HEK293T (cell line): Measurements from ENCODE around the gene MED31.

Experiments used
- BHLHE40 ChIP-seq: fragments of 450-650 bp; IDR thresholded peaks from 2 replicates; pipeline ENCODE4 v1.6.1; 2016; ENCODE audit warnings: mild to moderate bottlenecking, moderate library complexity, borderline replicate concordance
- CTBP1 ChIP-seq: fragments of 450-650 bp; IDR thresholded peaks from 2 replicates; pipeline ENCODE4 v1.6.1; 2016; ENCODE audit warnings: borderline replicate concordance
- ELF4 ChIP-seq: fragments of 450-650 bp; IDR thresholded peaks from 2 replicates; pipeline ENCODE4 v1.6.1; 2017; ENCODE audit warnings: antibody characterized with exemption
- FOXK2 ChIP-seq: fragments of 450-650 bp; IDR thresholded peaks from 2 replicates; pipeline ENCODE4 v1.6.1; 2016; ENCODE audit warnings: mild to moderate bottlenecking
- FOXM1 ChIP-seq: fragments of 450-650 bp; IDR thresholded peaks from 2 replicates; pipeline ENCODE4 v1.6.1; 2017; ENCODE audit warnings: mild to moderate bottlenecking, borderline replicate concordance
- LEF1 ChIP-seq: fragments of 450-650 bp; IDR thresholded peaks from 2 replicates; pipeline ENCODE4 v1.6.1; 2017; ENCODE audit warnings: mild to moderate bottlenecking, borderline replicate concordance
- SP1 ChIP-seq: fragments of 450-650 bp; IDR thresholded peaks from 2 replicates; pipeline ENCODE4 v1.6.1; 2017
- SUZ12 ChIP-seq: fragments of 450-650 bp; IDR thresholded peaks from 2 replicates; pipeline ENCODE4 v1.6.1; 2016; ENCODE audit warnings: mild to moderate bottlenecking
- TARDBP ChIP-seq: fragments of 450-650 bp; IDR thresholded peaks from 2 replicates; pipeline ENCODE4 v1.6.1; 2016
- ZNF384 ChIP-seq: fragments of 450-650 bp; IDR thresholded peaks from 2 replicates; pipeline ENCODE4 v1.6.1; 2016

DNA sequence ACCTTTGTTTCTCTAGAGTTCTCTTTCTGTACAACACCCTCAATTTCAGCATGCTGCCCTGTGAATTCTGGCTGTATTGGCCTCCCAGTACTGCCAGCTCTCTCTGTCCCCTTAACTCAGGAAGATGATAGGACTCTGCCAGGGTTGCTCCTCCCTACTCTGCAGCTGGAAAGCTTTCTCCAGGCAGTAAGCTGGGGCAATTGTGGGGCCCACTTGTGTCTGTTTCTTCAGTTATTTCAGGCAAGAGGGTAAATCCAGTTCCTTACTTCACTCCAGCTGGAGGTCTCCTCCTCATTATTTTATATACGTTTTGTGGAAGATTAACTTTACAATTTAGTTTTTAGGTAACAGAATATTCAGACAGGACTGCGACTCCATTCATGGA, 10.1 kb upstream of the MED31 start:
- TF ChIP-seq ELF4 (no peak), SUZ12 (no peak), TARDBP (no peak), LEF1 (no peak), FOXK2 (no peak), FOXM1 (no peak), SP1 (no peak), CTBP1 (no peak), BHLHE40 (no peak), ZNF384 (no peak)
